K562 (cell line): ENCODE data around the gene TRAF1. TPM values are rescaled to one million over a fixed set of nuclear protein-coding genes. Genes with fewer than 3 reads are reported as not detected.
A peak's percentile ranks its signal among the peaks of the same experiment; 100 is the strongest.

Source experiments
- BCL6 ChIP-seq: fragments of 250-450 bp; sonication (Bioruptor Pico); IDR thresholded peaks from 2 replicates; pipeline ENCODE4 v1.4.0; 2020
- BHLHE40 ChIP-seq: IDR thresholded peaks from 2 replicates; pipeline ENCODE4 v1.6.1; 2011; ENCODE audit warnings: low read length, improper control_type of control experiment
- BRCA1 ChIP-seq, 2 experiments: fragments of 450-650 bp in 1 of 2; sonication (generic) in 1 of 2; formaldehyde crosslinking in 1 of 2; IDR thresholded peaks; 2 replicates each; pipeline versions ENCODE4 v1.5.0 to v1.6.1; 2017 to 2020; ENCODE audit warnings: mild to moderate bottlenecking in 1 of 2, missing genetic modification reagents in 1 of 2
- E2F3 ChIP-seq: fragments of 250-450 bp; sonication (Bioruptor Pico); IDR thresholded peaks from 2 replicates; pipeline ENCODE4 v1.4.0; 2020; ENCODE audit warnings: mild to moderate bottlenecking
- HDAC2 ChIP-seq: fragments of 450-650 bp; IDR thresholded peaks from 2 replicates; pipeline ENCODE4 v1.6.1; 2016; ENCODE audit warnings: mild to moderate bottlenecking
- HDAC6 ChIP-seq: IDR thresholded peaks from 2 replicates; pipeline ENCODE4 v1.6.1; 2012; ENCODE audit warnings: low read depth, mild to moderate bottlenecking, control low read depth, inconsistent platforms, low read length, moderate library complexity
- HNRNPH1 ChIP-seq: fragments of 200-400 bp; formaldehyde crosslinking; optimal IDR thresholded peaks from 2 replicates; pipeline ENCODE3; 2017; ENCODE audit warnings: low read depth, mild to moderate bottlenecking, low read length, moderate library complexity
- IFI16 ChIP-seq: fragments of 250-450 bp; sonication (Bioruptor Pico); IDR thresholded peaks from 2 replicates; pipeline ENCODE4 v2.1.2; 2022; ENCODE audit warnings: mild to moderate bottlenecking, inconsistent platforms
- ILK ChIP-seq: fragments of 450-650 bp; IDR thresholded peaks from 2 replicates; pipeline ENCODE4 v1.6.1; 2016; ENCODE audit warnings: missing genetic modification characterization, low read depth, mild to moderate bottlenecking, missing compliant biosample characterization, moderate library complexity, borderline replicate concordance
- KDM1A ChIP-seq, 2 experiments: fragments of 450-650 bp; IDR thresholded peaks; 2 replicates each; pipeline ENCODE4 v1.6.1; 2016; ENCODE audit warnings: mild to moderate bottlenecking in 2 of 2
- KHSRP ChIP-seq: fragments of 450-650 bp; IDR thresholded peaks from 2 replicates; pipeline ENCODE4 v1.6.1; 2017
- NCOR1 ChIP-seq: fragments of 450-650 bp; IDR thresholded peaks from 2 replicates; pipeline ENCODE4 v1.6.1; 2016; ENCODE audit warnings: mild to moderate bottlenecking, moderate library complexity
- NFATC3 ChIP-seq: fragments of 450-650 bp; IDR thresholded peaks from 2 replicates; pipeline ENCODE4 v1.6.1; 2017; ENCODE audit warnings: mild to moderate bottlenecking
- NRF1 ChIP-seq, 2 experiments: fragments of 450-650 bp; IDR thresholded peaks in 1 of 2; conservative IDR thresholded peaks in 1 of 2; 2 replicates each; pipeline ENCODE4 v1.6.1; 2014; ENCODE audit warnings: mild to moderate bottlenecking in 2 of 2
- POLR3A ChIP-seq: IDR thresholded peaks from 2 replicates; pipeline ENCODE4 v1.6.1; 2011; ENCODE audit warnings: borderline replicate concordance, mild to moderate bottlenecking, moderate library complexity; ENCODE audit not compliant: insufficient read length, insufficient read depth; ENCODE audit errors: extremely low read depth
- ZC3H4 ChIP-seq: sonication (generic); formaldehyde crosslinking; IDR thresholded peaks from 2 replicates; pipeline ENCODE4 v1.9.0; 2021; ENCODE audit warnings: missing genetic modification reagents, borderline replicate concordance
- ZNF551 ChIP-seq: fragments of 250-450 bp; sonication (Bioruptor Pico); IDR thresholded peaks from 2 replicates; pipeline ENCODE4 v1.5.0; 2021; ENCODE audit warnings: mild to moderate bottlenecking, moderate library complexity
- ZNF699 ChIP-seq: fragments of 250-450 bp; sonication (Bioruptor Pico); IDR thresholded peaks from 2 replicates; pipeline ENCODE4 v1.8.0; 2021; ENCODE audit warnings: mild to moderate bottlenecking, moderate library complexity; ENCODE audit not compliant: insufficient replicate concordance
- ZNF75A ChIP-seq: fragments of 450-650 bp; formaldehyde crosslinking; IDR thresholded peaks from 2 replicates; pipeline ENCODE4 v1.4.0; 2020; ENCODE audit warnings: mild to moderate bottlenecking
- polyA plus RNA-seq, 8 experiments: library from polyadenylated mRNA; depleted of rRNA in 4 of 8; stranded (reverse) in 5 of 8; unstranded in 3 of 8; fragments of >200 nt; fragmentation: Nextera tagmentation in 2 of 8; fragmentation: Illumina TruSeq in 1 of 8; extraction: Ambion mirVana in 2 of 8; extraction: Trizol in 1 of 8; gene quantifications; 2 replicates each; pipeline versions ENCODE4 v1.2.1 to v1.2.3, GENCODE V29; 2011 to 2014; ENCODE audit warnings: inconsistent platforms in 1 of 8, missing spikeins in 1 of 8
- total RNA-seq, 7 experiments: library from RNA; depleted of rRNA in 6 of 7; stranded (reverse); fragments of >200 nt in 6 of 7; fragmentation: Illumina TruSeq in 2 of 7; extraction: Trizol in 2 of 7; gene quantifications; 2 replicates each; pipeline versions ENCODE4 v1.2.1 to v1.2.3, GENCODE V29; 2011 to 2021; ENCODE audit warnings: low replicate concordance in 1 of 7
- TF ChIP-seq, protein P1 (sequence below), 2 experiments: fragments of 450-650 bp; conservative IDR thresholded peaks; 2 replicates each; pipeline ENCODE4 v1.6.1; 2017; ENCODE audit warnings: mild to moderate bottlenecking in 2 of 2, moderate library complexity in 2 of 2
- TF ChIP-seq, protein P2 (sequence below), 2 experiments: fragments of 450-650 bp in 1 of 2; sonication (generic) in 1 of 2; formaldehyde crosslinking; conservative IDR thresholded peaks; 2 replicates each; pipeline versions ENCODE4 v1.4.0 to v1.8.1; 2020 to 2022; ENCODE audit warnings: mild to moderate bottlenecking in 1 of 2, missing genetic modification reagents in 1 of 2
- TF ChIP-seq, protein P3 (sequence below): fragments of 450-650 bp; IDR thresholded peaks from 2 replicates; pipeline ENCODE4 v1.6.1; 2016; ENCODE audit warnings: antibody characterized with exemption

TRAF1 gene
- total and polyA plus RNA-seq, 9 of the 15 experiments (the other 6 are each of a cell fraction or from before 2014, with no cell fraction given), result 0.01 to 1.1 (median 0.04) TPM; not detected in 2

GRCh38 chr9:120935383-120935857 lies 8.8 kb upstream of the TRAF1 start (continued):
- TF ChIP-seq HDAC6, result no peak
- TF ChIP-seq, protein P1, sequence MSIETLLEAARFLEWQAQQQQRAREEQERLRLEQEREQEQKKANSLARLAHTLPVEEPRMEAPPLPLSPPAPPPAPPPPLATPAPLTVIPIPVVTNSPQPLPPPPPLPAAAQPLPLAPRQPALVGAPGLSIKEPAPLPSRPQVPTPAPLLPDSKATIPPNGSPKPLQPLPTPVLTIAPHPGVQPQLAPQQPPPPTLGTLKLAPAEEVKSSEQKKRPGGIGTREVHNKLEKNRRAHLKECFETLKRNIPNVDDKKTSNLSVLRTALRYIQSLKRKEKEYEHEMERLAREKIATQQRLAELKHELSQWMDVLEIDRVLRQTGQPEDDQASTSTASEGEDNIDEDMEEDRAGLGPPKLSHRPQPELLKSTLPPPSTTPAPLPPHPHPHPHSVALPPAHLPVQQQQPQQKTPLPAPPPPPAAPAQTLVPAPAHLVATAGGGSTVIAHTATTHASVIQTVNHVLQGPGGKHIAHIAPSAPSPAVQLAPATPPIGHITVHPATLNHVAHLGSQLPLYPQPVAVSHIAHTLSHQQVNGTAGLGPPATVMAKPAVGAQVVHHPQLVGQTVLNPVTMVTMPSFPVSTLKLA (conservative IDR thresholded peaks at IDR 0.05), result peak; percentile 45 to 75
- no peak for TF ChIP-seq ILK (tag)
- no peak for TF ChIP-seq IFI16 (CRISPR knock-in tag)
- TF ChIP-seq BCL6 (CRISPR knock-in tag), result no peak
- TF ChIP-seq HNRNPH1, result no peak
- TF ChIP-seq ZC3H4, result no peak
- no peak for TF ChIP-seq ZNF699 (CRISPR knock-in tag)
- TF ChIP-seq POLR3A, result no peak
- no peak for TF ChIP-seq ZNF551 (CRISPR knock-in tag)
- no peak for TF ChIP-seq ZNF75A (CRISPR knock-in tag)
- no peak for TF ChIP-seq KHSRP
- TF ChIP-seq, protein P2, sequence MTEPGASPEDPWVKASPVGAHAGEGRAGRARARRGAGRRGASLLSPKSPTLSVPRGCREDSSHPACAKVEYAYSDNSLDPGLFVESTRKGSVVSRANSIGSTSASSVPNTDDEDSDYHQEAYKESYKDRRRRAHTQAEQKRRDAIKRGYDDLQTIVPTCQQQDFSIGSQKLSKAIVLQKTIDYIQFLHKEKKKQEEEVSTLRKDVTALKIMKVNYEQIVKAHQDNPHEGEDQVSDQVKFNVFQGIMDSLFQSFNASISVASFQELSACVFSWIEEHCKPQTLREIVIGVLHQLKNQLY (CRISPR knock-in tag; conservative IDR thresholded peaks at IDR 0.05), result no peak
- TF ChIP-seq NFATC3, result no peak
- TF ChIP-seq HDAC2, result no peak
- TF ChIP-seq BRCA1 (IDR thresholded peaks at IDR 0.05), result no peak
- TF ChIP-seq BRCA1 (CRISPR knock-in tag; IDR thresholded peaks at IDR 0.05), result no peak
- TF ChIP-seq NCOR1, result peak; percentile 37; the same call in 1 of the 2 replicates
- TF ChIP-seq E2F3 (CRISPR knock-in tag), result no peak
- peak; percentile 75 to 79 for TF ChIP-seq KDM1A (IDR thresholded peaks at IDR 0.05)
- TF ChIP-seq NRF1 (conservative IDR thresholded peaks at IDR 0.05 in 1 of 2, IDR thresholded peaks at IDR 0.05 in 1 of 2), result peak; percentile 67 to 72
- TF ChIP-seq BHLHE40, result peak; percentile 70
- TF ChIP-seq, protein P3, sequence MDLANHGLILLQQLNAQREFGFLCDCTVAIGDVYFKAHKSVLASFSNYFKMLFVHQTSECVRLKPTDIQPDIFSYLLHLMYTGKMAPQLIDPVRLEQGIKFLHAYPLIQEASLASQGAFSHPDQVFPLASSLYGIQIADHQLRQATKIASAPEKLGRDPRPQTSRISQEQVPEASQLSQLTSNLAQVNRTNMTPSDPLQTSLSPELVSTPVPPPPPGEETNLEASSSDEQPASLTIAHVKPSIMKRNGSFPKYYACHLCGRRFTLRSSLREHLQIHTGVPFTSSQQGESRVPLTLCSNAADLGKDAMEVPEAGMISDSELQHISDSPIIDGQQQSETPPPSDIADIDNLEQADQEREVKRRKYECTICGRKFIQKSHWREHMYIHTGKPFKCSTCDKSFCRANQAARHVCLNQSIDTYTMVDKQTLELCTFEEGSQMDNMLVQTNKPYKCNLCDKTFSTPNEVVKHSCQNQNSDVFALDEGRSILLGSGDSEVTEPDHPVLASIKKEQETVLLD, result no peak
